HepG2 (cell line): ENCODE results near the gene ARHGAP30.

Experiments used
- ATF7 ChIP-seq, 2 experiments: fragments of 450-650 bp in 1 of 2; sonication (generic) in 1 of 2; formaldehyde crosslinking in 1 of 2; IDR thresholded peaks; 2 replicates each; pipeline versions ENCODE4 v1.4.0 to v1.6.1; 2016 to 2020; ENCODE audit warnings: antibody characterized with exemption in 1 of 2, mild to moderate bottlenecking in 1 of 2, missing genetic modification reagents in 1 of 2
- CTCF ChIP-seq: sonication (generic); formaldehyde crosslinking; IDR thresholded peaks from 2 replicates; pipeline ENCODE4 v1.5.0; 2020; ENCODE audit warnings: mild to moderate bottlenecking, missing genetic modification reagents, moderate library complexity
- MAX ChIP-seq: IDR thresholded peaks from 2 replicates; pipeline ENCODE4 v1.6.1; 2012; ENCODE audit warnings: inconsistent platforms
- MXI1 ChIP-seq: IDR thresholded peaks from 3 replicates; pipeline ENCODE4 v1.6.1; 2012; ENCODE audit warnings: low read depth, low read length, inconsistent platforms, borderline replicate concordance
- RARA ChIP-seq: IDR thresholded peaks from 2 replicates; pipeline ENCODE4 v1.6.1; 2016; ENCODE audit warnings: missing genetic modification reagents, missing compliant biosample characterization
- RBM39 ChIP-seq: fragments of 200-400 bp; formaldehyde crosslinking; IDR thresholded peaks from one replicate; pipeline ENCODE4 v1.6.1; 2018; ENCODE audit warnings: antibody characterized with exemption, mild to moderate bottlenecking, low read depth, low read length; ENCODE audit not compliant: poor library complexity, severe bottlenecking
- REST ChIP-seq, 2 experiments: IDR thresholded peaks; 2 replicates each; pipeline ENCODE4 v1.6.1; 2011 to 2012; ENCODE audit warnings: low read length in 2 of 2, borderline replicate concordance in 1 of 2, low read depth in 1 of 2, mild to moderate bottlenecking in 1 of 2, moderate library complexity in 1 of 2
- ZNF362 ChIP-seq: sonication (generic); formaldehyde crosslinking; IDR thresholded peaks from 2 replicates; pipeline ENCODE4 v1.4.0; 2020; ENCODE audit warnings: missing genetic modification reagents, mild to moderate bottlenecking, borderline replicate concordance
- ZNF44 ChIP-seq: sonication (generic); formaldehyde crosslinking; IDR thresholded peaks from 2 replicates; pipeline ENCODE4 v1.5.1; 2020; ENCODE audit warnings: mild to moderate bottlenecking, missing genetic modification reagents
- TF ChIP-seq, protein P1 (sequence below): sonication (generic); formaldehyde crosslinking; IDR thresholded peaks from 2 replicates; pipeline ENCODE4 v1.9.0; 2021; ENCODE audit warnings: missing genetic modification reagents, borderline replicate concordance
- TF ChIP-seq, protein P2 (sequence below): sonication (generic); formaldehyde crosslinking; IDR thresholded peaks from 2 replicates; pipeline ENCODE4 v1.4.0; 2020; ENCODE audit warnings: low read depth, mild to moderate bottlenecking, missing genetic modification reagents
- TF ChIP-seq, protein P3 (sequence below): sonication (generic); formaldehyde crosslinking; IDR thresholded peaks from 2 replicates; pipeline ENCODE4 v1.9.0; 2021; ENCODE audit warnings: missing genetic modification reagents, mild to moderate bottlenecking, borderline replicate concordance
- TF ChIP-seq, protein P4 (sequence below): IDR thresholded peaks from 2 replicates; pipeline ENCODE4 v1.6.1; 2012; ENCODE audit warnings: low read length, improper control_type of control experiment

- no peak for TF ChIP-seq RBM39
- TF ChIP-seq, protein P1, sequence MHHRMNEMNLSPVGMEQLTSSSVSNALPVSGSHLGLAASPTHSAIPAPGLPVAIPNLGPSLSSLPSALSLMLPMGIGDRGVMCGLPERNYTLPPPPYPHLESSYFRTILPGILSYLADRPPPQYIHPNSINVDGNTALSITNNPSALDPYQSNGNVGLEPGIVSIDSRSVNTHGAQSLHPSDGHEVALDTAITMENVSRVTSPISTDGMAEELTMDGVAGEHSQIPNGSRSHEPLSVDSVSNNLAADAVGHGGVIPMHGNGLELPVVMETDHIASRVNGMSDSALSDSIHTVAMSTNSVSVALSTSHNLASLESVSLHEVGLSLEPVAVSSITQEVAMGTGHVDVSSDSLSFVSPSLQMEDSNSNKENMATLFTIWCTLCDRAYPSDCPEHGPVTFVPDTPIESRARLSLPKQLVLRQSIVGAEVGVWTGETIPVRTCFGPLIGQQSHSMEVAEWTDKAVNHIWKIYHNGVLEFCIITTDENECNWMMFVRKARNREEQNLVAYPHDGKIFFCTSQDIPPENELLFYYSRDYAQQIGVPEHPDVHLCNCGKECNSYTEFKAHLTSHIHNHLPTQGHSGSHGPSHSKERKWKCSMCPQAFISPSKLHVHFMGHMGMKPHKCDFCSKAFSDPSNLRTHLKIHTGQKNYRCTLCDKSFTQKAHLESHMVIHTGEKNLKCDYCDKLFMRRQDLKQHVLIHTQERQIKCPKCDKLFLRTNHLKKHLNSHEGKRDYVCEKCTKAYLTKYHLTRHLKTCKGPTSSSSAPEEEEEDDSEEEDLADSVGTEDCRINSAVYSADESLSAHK (CRISPR knock-in tag), result no peak
- TF ChIP-seq RARA (CRISPR knock-in tag), result peak; percentile 75
- TF ChIP-seq REST (IDR thresholded peaks at IDR 0.05; ENCODE audit: borderline replicate concordance in 1 of 2, low read depth in 1 of 2, low read length in 2 of 2), result no peak
- no peak for TF ChIP-seq MXI1
- TF ChIP-seq, protein P2, sequence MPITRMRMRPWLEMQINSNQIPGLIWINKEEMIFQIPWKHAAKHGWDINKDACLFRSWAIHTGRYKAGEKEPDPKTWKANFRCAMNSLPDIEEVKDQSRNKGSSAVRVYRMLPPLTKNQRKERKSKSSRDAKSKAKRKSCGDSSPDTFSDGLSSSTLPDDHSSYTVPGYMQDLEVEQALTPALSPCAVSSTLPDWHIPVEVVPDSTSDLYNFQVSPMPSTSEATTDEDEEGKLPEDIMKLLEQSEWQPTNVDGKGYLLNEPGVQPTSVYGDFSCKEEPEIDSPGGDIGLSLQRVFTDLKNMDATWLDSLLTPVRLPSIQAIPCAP, result no peak
- TF ChIP-seq ZNF362 (CRISPR knock-in tag), result no peak
- TF ChIP-seq, protein P3, sequence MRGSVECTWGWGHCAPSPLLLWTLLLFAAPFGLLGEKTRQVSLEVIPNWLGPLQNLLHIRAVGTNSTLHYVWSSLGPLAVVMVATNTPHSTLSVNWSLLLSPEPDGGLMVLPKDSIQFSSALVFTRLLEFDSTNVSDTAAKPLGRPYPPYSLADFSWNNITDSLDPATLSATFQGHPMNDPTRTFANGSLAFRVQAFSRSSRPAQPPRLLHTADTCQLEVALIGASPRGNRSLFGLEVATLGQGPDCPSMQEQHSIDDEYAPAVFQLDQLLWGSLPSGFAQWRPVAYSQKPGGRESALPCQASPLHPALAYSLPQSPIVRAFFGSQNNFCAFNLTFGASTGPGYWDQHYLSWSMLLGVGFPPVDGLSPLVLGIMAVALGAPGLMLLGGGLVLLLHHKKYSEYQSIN (CRISPR knock-in tag), result no peak
- no peak for TF ChIP-seq MAX
- no peak for TF ChIP-seq CTCF (CRISPR knock-in tag)
- TF ChIP-seq ATF7 (IDR thresholded peaks at IDR 0.05), result no peak
- no peak for TF ChIP-seq ATF7 (CRISPR knock-in tag; IDR thresholded peaks at IDR 0.05)
- TF ChIP-seq ZNF44 (CRISPR knock-in tag), result no peak
- TF ChIP-seq, protein P4, sequence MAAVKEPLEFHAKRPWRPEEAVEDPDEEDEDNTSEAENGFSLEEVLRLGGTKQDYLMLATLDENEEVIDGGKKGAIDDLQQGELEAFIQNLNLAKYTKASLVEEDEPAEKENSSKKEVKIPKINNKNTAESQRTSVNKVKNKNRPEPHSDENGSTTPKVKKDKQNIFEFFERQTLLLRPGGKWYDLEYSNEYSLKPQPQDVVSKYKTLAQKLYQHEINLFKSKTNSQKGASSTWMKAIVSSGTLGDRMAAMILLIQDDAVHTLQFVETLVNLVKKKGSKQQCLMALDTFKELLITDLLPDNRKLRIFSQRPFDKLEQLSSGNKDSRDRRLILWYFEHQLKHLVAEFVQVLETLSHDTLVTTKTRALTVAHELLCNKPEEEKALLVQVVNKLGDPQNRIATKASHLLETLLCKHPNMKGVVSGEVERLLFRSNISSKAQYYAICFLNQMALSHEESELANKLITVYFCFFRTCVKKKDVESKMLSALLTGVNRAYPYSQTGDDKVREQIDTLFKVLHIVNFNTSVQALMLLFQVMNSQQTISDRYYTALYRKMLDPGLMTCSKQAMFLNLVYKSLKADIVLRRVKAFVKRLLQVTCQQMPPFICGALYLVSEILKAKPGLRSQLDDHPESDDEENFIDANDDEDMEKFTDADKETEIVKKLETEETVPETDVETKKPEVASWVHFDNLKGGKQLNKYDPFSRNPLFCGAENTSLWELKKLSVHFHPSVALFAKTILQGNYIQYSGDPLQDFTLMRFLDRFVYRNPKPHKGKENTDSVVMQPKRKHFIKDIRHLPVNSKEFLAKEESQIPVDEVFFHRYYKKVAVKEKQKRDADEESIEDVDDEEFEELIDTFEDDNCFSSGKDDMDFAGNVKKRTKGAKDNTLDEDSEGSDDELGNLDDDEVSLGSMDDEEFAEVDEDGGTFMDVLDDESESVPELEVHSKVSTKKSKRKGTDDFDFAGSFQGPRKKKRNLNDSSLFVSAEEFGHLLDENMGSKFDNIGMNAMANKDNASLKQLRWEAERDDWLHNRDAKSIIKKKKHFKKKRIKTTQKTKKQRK, result no peak
Observed at GRCh38 chr1:161091093-161091492, 21.4 kb upstream of the ARHGAP30 start.
